Measurements from ENCODE around the gene TRIP11. TPM values are rescaled to one million over a fixed set of nuclear protein-coding genes. Genes with fewer than 3 reads are reported as not detected.

Gene TRIP11
- polyA plus RNA-seq, 1 donor from 2014 or later = 8.8 TPM

GRCh38 chr14:91919814-91920213 is 120.0 kb downstream of the TRIP11 start:
- Histone ChIP-seq H3K4me3 (ENCODE audit: low read length) (no peak overlapping the region), H3K36me3 (ENCODE audit: insufficient read depth, low read length) (no peaks in the 10 kb centered on the region), H3K79me2 (replicated peaks; ENCODE audit: insufficient read depth, low read length) (no peaks in the 10 kb centered on the region), H2AFZ (ENCODE audit: low read depth, low read length) (no peak overlapping the region), H3K9me3 (ENCODE audit: low read length) (no peaks in the 10 kb centered on the region), H4K20me1 (ENCODE audit: insufficient read depth) (no peaks in the 10 kb centered on the region), H3K9me2 (ENCODE audit: insufficient read depth, low read length) (no peaks in the 10 kb centered on the region), H3K4me2 (ENCODE audit: low read length) (no peak overlapping the region), H3K27me3 (ENCODE audit: insufficient read depth, low read depth, low read length) (no peaks in the 10 kb centered on the region), H3K9ac (ENCODE audit: low read length) (no peak overlapping the region), H3F3A (ENCODE audit: insufficient read depth, low read length, poor library complexity, severe bottlenecking) (no peaks in the 10 kb centered on the region), H3K27ac (ENCODE audit: low read length) (no peak overlapping the region)
- TF ChIP-seq CTCF (IDR thresholded peaks at IDR 0.05; ENCODE audit: poor library complexity, severe bottlenecking) (no peak), TAF1 (IDR thresholded peaks at IDR 0.05; ENCODE audit: low read depth) (no peak), SMC3 (conservative IDR thresholded peaks at IDR 0.05; ENCODE audit: poor library complexity) (no peak)

GRCh38 chr14:91918186-91918883 is 121.5 kb downstream of the TRIP11 start:
- H3F3A ChIP-seq (ENCODE audit: insufficient read depth, low read length, poor library complexity, severe bottlenecking) = no peaks in the 10 kb centered on the region

More at GRCh38 chr14:91918186-91918883, 121.5 kb downstream of the TRIP11 start:
- H3K9ac ChIP-seq (ENCODE audit: low read length) = no peak overlapping the region
- no peak overlapping the region for H2AFZ ChIP-seq (ENCODE audit: low read depth, low read length)
- no peak overlapping the region for H3K4me2 ChIP-seq (ENCODE audit: low read length)
- H3K27me3 ChIP-seq (ENCODE audit: insufficient read depth, low read depth, low read length) = no peaks in the 10 kb centered on the region
- H3K9me2 ChIP-seq (ENCODE audit: insufficient read depth, low read length) = no peaks in the 10 kb centered on the region
- no peaks in the 10 kb centered on the region for H3K79me2 ChIP-seq (replicated peaks; ENCODE audit: insufficient read depth, low read length)
- H3K9me3 ChIP-seq (ENCODE audit: low read length) = no peaks in the 10 kb centered on the region
- no peak overlapping the region for H3K4me3 ChIP-seq (ENCODE audit: low read length)
- no peak overlapping the region for H3K27ac ChIP-seq (ENCODE audit: low read length)
- TF ChIP-seq CTCF (IDR thresholded peaks at IDR 0.05; ENCODE audit: poor library complexity, severe bottlenecking) (no peak), TAF1 (IDR thresholded peaks at IDR 0.05; ENCODE audit: low read depth) (no peak), SMC3 (conservative IDR thresholded peaks at IDR 0.05; ENCODE audit: poor library complexity) (no peak), EZH2 (IDR thresholded peaks at IDR 0.05; ENCODE audit: borderline replicate concordance, insufficient read depth, low read length, poor library complexity, severe bottlenecking) (no peak), MXI1 (conservative IDR thresholded peaks at IDR 0.05; ENCODE audit: poor library complexity, severe bottlenecking) (no peak), RAD21 (conservative IDR thresholded peaks at IDR 0.05) (no peak), EP300 (conservative IDR thresholded peaks at IDR 0.05; ENCODE audit: poor library complexity, severe bottlenecking) (no peak), REST (IDR thresholded peaks at IDR 0.05; ENCODE audit: borderline replicate concordance) (no peak), POLR2AphosphoS5 (IDR thresholded peaks at IDR 0.05) (no peak)
- no peaks in the 10 kb centered on the region for H4K20me1 ChIP-seq (ENCODE audit: insufficient read depth)
- H3K36me3 ChIP-seq (ENCODE audit: insufficient read depth, low read length) = no peaks in the 10 kb centered on the region

Other genes starting within 250 kb of the TRIP11 start
- 0.54 and 2.1 TPM in 2 replicates for gene TC2N, start 172.5 kb downstream of the TRIP11 start, polyA plus RNA-seq
- 0.78 and 1.5 TPM in 2 replicates for gene FBLN5, start 92.4 kb downstream of the TRIP11 start, polyA plus RNA-seq
- gene ATXN3, start 66.5 kb upstream of the TRIP11 start, polyA plus RNA-seq = 16.7 and 30.5 TPM in 2 replicates
- 1,184 and 1,224 TPM in 2 replicates for gene NDUFB1, start 81.6 kb upstream of the TRIP11 start, polyA plus RNA-seq
- gene CPSF2, start 81.9 kb upstream of the TRIP11 start, polyA plus RNA-seq = 18.5 and 20.4 TPM in 2 replicates

Measured in neural cell (in vitro differentiated cells).